ENCODE data around the gene RFX7.

GRCh38 chr15:56059716-56060115, 184.0 kb downstream of the RFX7 start:
- TF ChIP-seq CTCF (IDR thresholded peaks at IDR 0.05) (no peak), POLR2A (IDR thresholded peaks at IDR 0.05) (no peak), EP300 (IDR thresholded peaks at IDR 0.05) (no peak)
